Stimulated activated CD4-positive, alpha-beta T cell treated with anti-CD3 and anti-CD28 coated beads, Interleukin-2, amount 100 ng/mL, for 4 hours (primary cell): ENCODE data around the gene ATXN7.

Experiments
- DNase-seq: peaks from one replicate; pipeline ENCODE4 v3.0.0-alpha.2; 2020; ENCODE audit warnings: low read depth

The ATXN7 gene

GRCh38 chr3:63863150-63864007 is at the start of gene ATXN7, which contains the start of gene THOC7:
ATXN7 (plus strand) TSS chr3:63863867; CDS start chr3:63912599, 48,732 bp downstream.
THOC7 (minus strand) TSS chr3:63863805; CDS start chr3:63863790, 15 bp downstream.
- DNase-seq, result peak; percentile 57

GRCh38 chr3:63814237-63814636 is 49.4 kb upstream of the ATXN7 start:
- no peak for DNase-seq

GRCh38 chr3:63817225-63817624 is 46.4 kb upstream of the ATXN7 start:
- DNase-seq, result no peak

- DNase-seq, result peak; percentile 37
Measured at GRCh38 chr3:63818282-63819150, 45.2 kb upstream of the ATXN7 start.

GRCh38 chr3:63819151-63819398 is 44.6 kb upstream of the ATXN7 start, which contains the start of gene C3orf49:
C3orf49 (plus strand) TSS chr3:63819299; CDS start chr3:63819472, 173 bp downstream.
- no peak for DNase-seq

- no peak for DNase-seq
Measured at GRCh38 chr3:63824309-63824708, 39.4 kb upstream of the ATXN7 start.

GRCh38 chr3:63830526-63830925 is 33.1 kb upstream of the ATXN7 start:
- DNase-seq, result no peak

- DNase-seq, result no peak
Measured at GRCh38 chr3:63832395-63832794, 31.3 kb upstream of the ATXN7 start.

- no peak for DNase-seq
Measured at GRCh38 chr3:63841704-63842103, 22.0 kb upstream of the ATXN7 start.

- DNase-seq, result no peak
Measured at GRCh38 chr3:63842127-63842526, 21.5 kb upstream of the ATXN7 start.

GRCh38 chr3:63845215-63845614 is 18.5 kb upstream of the ATXN7 start:
- no peak for DNase-seq

- DNase-seq, result no peak
Measured at GRCh38 chr3:63847718-63848450, 15.8 kb upstream of the ATXN7 start.

GRCh38 chr3:63849175-63849574 is 14.5 kb upstream of the ATXN7 start:
- no peak for DNase-seq

- DNase-seq, result no peak
Measured at GRCh38 chr3:63851287-63851686, 12.4 kb upstream of the ATXN7 start.

- DNase-seq, result no peak
Measured at GRCh38 chr3:63853106-63853505, 10.6 kb upstream of the ATXN7 start.

GRCh38 chr3:63855333-63855940 is 8.2 kb upstream of the ATXN7 start:
- no peak for DNase-seq

GRCh38 chr3:63857311-63857710 is 6.4 kb upstream of the ATXN7 start:
- DNase-seq, result no peak

- DNase-seq, result no peak
Measured at GRCh38 chr3:63860776-63861175, 2.9 kb upstream of the ATXN7 start.

GRCh38 chr3:63861306-63861705 is 2.4 kb upstream of the ATXN7 start:
- DNase-seq, result no peak

GRCh38 chr3:63862804-63863149 is 890 bp upstream of the ATXN7 start:
- DNase-seq, result no peak

- DNase-seq, result peak; percentile 24
Measured at GRCh38 chr3:63864008-63864964, 619 bp downstream of the ATXN7 start.
